B cell (primary cell): ENCODE data around the gene HDHD3. TPM values are rescaled to one million over a fixed set of nuclear protein-coding genes. Genes with fewer than 3 reads are reported as not detected.

ENCODE experiments used
- ATAC-seq: fragments of 200-7000 bp; cut with Tn5 transposase; one replicate; pipeline ENCODE4 v1.10.0; 2021; ENCODE audit warnings: low read depth, mild to moderate bottlenecking, moderate number of reproducible peaks, moderate library complexity
- CTCF ChIA-PET: fragments of 350-600 bp; sonication (Branson Sonifier 250); formaldehyde crosslinking; loops from one replicate; lab custom pipeline; 2021; ENCODE audit warnings: antibody characterized with exemption, inconsistent platforms; lab: Charles Lee
- POLR2A ChIA-PET: fragments of 350-600 bp; sonication (Branson Sonifier 250); formaldehyde crosslinking; loops from one replicate; lab custom pipeline; 2021; ENCODE audit warnings: antibody characterized with exemption; lab: Charles Lee
- DNase-seq: peaks from one replicate; pipeline ENCODE4 v3.0.0; 2013
- H2AFZ ChIP-seq: 2 replicates; pipeline ENCODE4 v1.6.1; 2012; ENCODE audit warnings: mild to moderate bottlenecking, low read depth, low read length; ENCODE audit not compliant: insufficient read depth, poor library complexity, severe bottlenecking
- H3K27ac ChIP-seq, 2 donors: 1 replicate in 1 of 2; 2 replicates in 1 of 2; pipeline ENCODE4 v1.5.1; 2012 to 2013; ENCODE audit warnings: low read length in 2 of 2, mild to moderate bottlenecking in 2 of 2, moderate library complexity in 1 of 2
- H3K27me3 ChIP-seq, 4 experiments: fragments of 200-600 bp in 1 of 4; sonication (generic) in 1 of 4; replicated peaks in 1 of 4; 1 replicate in 2 of 4; 2 replicates in 2 of 4; pipeline versions ENCODE4 v1.6.1 to v1.7.0; 2013 to 2016; ENCODE audit warnings: low read length in 3 of 4, mild to moderate bottlenecking in 2 of 4, mixed read lengths in 1 of 4, moderate library complexity in 1 of 4; ENCODE audit not compliant: insufficient read depth in 4 of 4, control insufficient read depth in 3 of 4; ENCODE audit errors: control extremely low read depth in 1 of 4
- H3K36me3 ChIP-seq, 2 experiments: replicated peaks in 1 of 2; 1 replicate in 1 of 2; 2 replicates in 1 of 2; pipeline versions ENCODE4 v1.6.1 to v1.7.1; 2013; ENCODE audit warnings: low read length in 1 of 2; ENCODE audit not compliant: insufficient read depth in 2 of 2, control insufficient read depth in 1 of 2; ENCODE audit errors: control extremely low read depth in 1 of 2, extremely low read depth in 1 of 2
- H3K4me1 ChIP-seq, 2 donors: fragments of 200-600 bp in 1 of 2; sonication (generic) in 1 of 2; 1 replicate in 1 of 2; 2 replicates in 1 of 2; pipeline versions ENCODE4 v1.5.1 to v1.6.1; 2013 to 2017; ENCODE audit warnings: low read length in 2 of 2; ENCODE audit not compliant: control insufficient read depth in 2 of 2, insufficient read depth in 2 of 2
- H3K4me2 ChIP-seq: replicated peaks from 2 replicates; pipeline ENCODE3; 2012; ENCODE audit warnings: mild to moderate bottlenecking, low read depth, low read length; ENCODE audit not compliant: poor library complexity, severe bottlenecking
- H3K4me3 ChIP-seq, 5 experiments: fragments of 200-600 bp in 1 of 5; sonication (generic) in 1 of 5; 1 replicate in 3 of 5; 2 replicates in 2 of 5; pipeline versions ENCODE4 v1.5.1 to v1.7.0; 2011 to 2016; ENCODE audit warnings: low read length in 4 of 5, mild to moderate bottlenecking in 4 of 5, low read depth in 2 of 5, control low read depth in 1 of 5, moderate library complexity in 1 of 5; ENCODE audit not compliant: insufficient read depth in 1 of 5; ENCODE audit errors: control extremely low read depth in 1 of 5, extremely low read depth in 1 of 5
- H3K79me2 ChIP-seq: fragments of 200-600 bp; sonication (generic); one replicate; pipeline ENCODE4 v1.6.0; 2016; ENCODE audit warnings: low read length; ENCODE audit not compliant: control insufficient read depth, insufficient read depth
- H3K9ac ChIP-seq: fragments of 200-600 bp; sonication (generic); 2 replicates; pipeline ENCODE4 v1.6.1; 2017; ENCODE audit warnings: mild to moderate bottlenecking, low read length, moderate library complexity
- H3K9me3 ChIP-seq, 3 donors: one replicate each; pipeline versions ENCODE4 v1.6.1 to v1.7.1; 2013; ENCODE audit warnings: low read length in 2 of 3; ENCODE audit not compliant: control insufficient read depth in 2 of 3, insufficient read depth in 1 of 3; ENCODE audit errors: control extremely low read depth in 1 of 3
- H4K20me1 ChIP-seq: 2 replicates; pipeline ENCODE4 v1.6.0; 2012; ENCODE audit warnings: mild to moderate bottlenecking, low read length; ENCODE audit not compliant: insufficient read depth, control insufficient read depth, poor library complexity, severe bottlenecking
- H3K27ac Mint-ChIP-seq: one replicate; pipeline ENCODE4 v1.8.0; 2021; ENCODE audit warnings: mixed read lengths
- H3K27me3 Mint-ChIP-seq: one replicate; pipeline ENCODE4 v1.8.0; 2021; ENCODE audit warnings: mixed read lengths
- H3K4me1 Mint-ChIP-seq: one replicate; pipeline ENCODE4 v1.8.0; 2021; ENCODE audit warnings: mixed read lengths
- H3K4me3 Mint-ChIP-seq: one replicate; pipeline ENCODE4 v1.8.0; 2021; ENCODE audit warnings: mixed read lengths
- H3K9me3 Mint-ChIP-seq: one replicate; pipeline ENCODE4 v1.8.0; 2022; ENCODE audit warnings: mixed read lengths; ENCODE audit not compliant: insufficient read depth
- EZH2 ChIP-seq: IDR thresholded peaks from 2 replicates; pipeline ENCODE4 v1.6.1; 2012; ENCODE audit warnings: borderline replicate concordance, low read depth, mild to moderate bottlenecking, moderate library complexity, low read length; ENCODE audit not compliant: insufficient read depth, poor library complexity, severe bottlenecking
- WGBS: methylation state at CpG from one replicate; pipeline ENCODE4 v1.1.5; 2013; ENCODE audit warnings: missing lambda C conversion rate; ENCODE audit not compliant: insufficient coverage; 5-methylcytosine and 5-hydroxymethylcytosine counted together
- intact Hi-C: fragments of 100-400 bp; cut with micrococcal nuclease; formaldehyde crosslinking; loops from one replicate; pipeline ENCODE4 v1.10.0; 2022
- polyA plus RNA-seq: library from polyadenylated mRNA; depleted of rRNA; stranded (reverse); fragments of >200 nt; gene quantifications from 2 replicates; pipeline ENCODE4 v1.2.3, GENCODE V29; 2012
- total RNA-seq, 2 donors: library from RNA; stranded (reverse); fragments of 120-200 nt in 1 of 2; gene quantifications; 1 replicate in 1 of 2; 2 replicates in 1 of 2; pipeline versions ENCODE4 v1.2.3 to v1.2.4, GENCODE V29; 2013 to 2022
- TF ChIP-seq, protein P1 (sequence below): fragments of 200-600 bp; IDR thresholded peaks from one replicate; pipeline ENCODE4 v1.8.0; 2022; ENCODE audit warnings: antibody characterized with exemption, mild to moderate bottlenecking

HDHD3 gene
- total and polyA plus RNA-seq, 2 donors (not counting 1 experiment from before 2014, with no cell fraction given): 26.2 to 36.3 TPM

DNA sequence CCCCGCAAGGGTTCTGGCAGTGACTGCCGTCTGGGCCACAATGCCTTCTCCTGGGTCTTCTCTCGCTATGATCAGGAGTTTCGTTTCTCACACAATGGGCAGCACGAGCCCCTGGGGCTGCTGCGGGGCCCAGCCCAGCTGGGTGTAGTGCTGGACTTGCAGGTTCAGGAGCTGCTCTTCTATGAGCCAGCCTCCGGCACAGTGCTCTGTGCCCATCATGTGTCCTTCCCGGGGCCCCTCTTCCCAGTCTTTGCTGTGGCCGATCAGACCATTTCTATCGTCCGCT, 7.0 kb downstream of the HDHD3 start:
- H3K4me2 ChIP-seq: no peak overlapping the region
- intact Hi-C loops: no loop called here
- WGBS: 88% methylated on average over 7 of the region's 11 CpGs
- ChIA-PET CTCF (interaction anchor here (0.6 kb wide), 1 partner anchor 69 kb away, joined by 3 read pairs; no protein-coding TSS in a partner anchor), POLR2A (interaction anchor here (0.6 kb wide), 1 partner anchor 23 kb away, joined by 4 read pairs; no protein-coding TSS in a partner anchor)
- no peak overlapping the region for H3K4me3 ChIP-seq
- Mint-ChIP-seq H3K9me3 (no peaks in the 10 kb centered on the region), H3K27ac (no peak overlapping the region), H3K4me3 (no peak overlapping the region), H3K27me3 (no peaks in the 10 kb centered on the region), H3K4me1 (peaks cover 3% of the 10 kb centered on the region)
- H3K4me1 ChIP-seq: no peaks in the 10 kb centered on the region
- no peaks in the 10 kb centered on the region for H3K9me3 ChIP-seq
- H3K27me3 ChIP-seq: no peaks in the 10 kb centered on the region
- no peak for DNase-seq
- peaks cover 0 to 18% of the 10 kb centered on the region in 2 experiments for H3K36me3 ChIP-seq
- no peak overlapping the region for H2AFZ ChIP-seq
- no peak overlapping the region for H3K27ac ChIP-seq
- H4K20me1 ChIP-seq: no peaks in the 10 kb centered on the region
- H3K79me2 ChIP-seq: no peaks in the 10 kb centered on the region
- no peak for TF ChIP-seq EZH2
- TF ChIP-seq, protein P1, sequence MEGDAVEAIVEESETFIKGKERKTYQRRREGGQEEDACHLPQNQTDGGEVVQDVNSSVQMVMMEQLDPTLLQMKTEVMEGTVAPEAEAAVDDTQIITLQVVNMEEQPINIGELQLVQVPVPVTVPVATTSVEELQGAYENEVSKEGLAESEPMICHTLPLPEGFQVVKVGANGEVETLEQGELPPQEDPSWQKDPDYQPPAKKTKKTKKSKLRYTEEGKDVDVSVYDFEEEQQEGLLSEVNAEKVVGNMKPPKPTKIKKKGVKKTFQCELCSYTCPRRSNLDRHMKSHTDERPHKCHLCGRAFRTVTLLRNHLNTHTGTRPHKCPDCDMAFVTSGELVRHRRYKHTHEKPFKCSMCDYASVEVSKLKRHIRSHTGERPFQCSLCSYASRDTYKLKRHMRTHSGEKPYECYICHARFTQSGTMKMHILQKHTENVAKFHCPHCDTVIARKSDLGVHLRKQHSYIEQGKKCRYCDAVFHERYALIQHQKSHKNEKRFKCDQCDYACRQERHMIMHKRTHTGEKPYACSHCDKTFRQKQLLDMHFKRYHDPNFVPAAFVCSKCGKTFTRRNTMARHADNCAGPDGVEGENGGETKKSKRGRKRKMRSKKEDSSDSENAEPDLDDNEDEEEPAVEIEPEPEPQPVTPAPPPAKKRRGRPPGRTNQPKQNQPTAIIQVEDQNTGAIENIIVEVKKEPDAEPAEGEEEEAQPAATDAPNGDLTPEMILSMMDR: no peak
- no peak overlapping the region for H3K9ac ChIP-seq
- ATAC-seq: no peak

DNA sequence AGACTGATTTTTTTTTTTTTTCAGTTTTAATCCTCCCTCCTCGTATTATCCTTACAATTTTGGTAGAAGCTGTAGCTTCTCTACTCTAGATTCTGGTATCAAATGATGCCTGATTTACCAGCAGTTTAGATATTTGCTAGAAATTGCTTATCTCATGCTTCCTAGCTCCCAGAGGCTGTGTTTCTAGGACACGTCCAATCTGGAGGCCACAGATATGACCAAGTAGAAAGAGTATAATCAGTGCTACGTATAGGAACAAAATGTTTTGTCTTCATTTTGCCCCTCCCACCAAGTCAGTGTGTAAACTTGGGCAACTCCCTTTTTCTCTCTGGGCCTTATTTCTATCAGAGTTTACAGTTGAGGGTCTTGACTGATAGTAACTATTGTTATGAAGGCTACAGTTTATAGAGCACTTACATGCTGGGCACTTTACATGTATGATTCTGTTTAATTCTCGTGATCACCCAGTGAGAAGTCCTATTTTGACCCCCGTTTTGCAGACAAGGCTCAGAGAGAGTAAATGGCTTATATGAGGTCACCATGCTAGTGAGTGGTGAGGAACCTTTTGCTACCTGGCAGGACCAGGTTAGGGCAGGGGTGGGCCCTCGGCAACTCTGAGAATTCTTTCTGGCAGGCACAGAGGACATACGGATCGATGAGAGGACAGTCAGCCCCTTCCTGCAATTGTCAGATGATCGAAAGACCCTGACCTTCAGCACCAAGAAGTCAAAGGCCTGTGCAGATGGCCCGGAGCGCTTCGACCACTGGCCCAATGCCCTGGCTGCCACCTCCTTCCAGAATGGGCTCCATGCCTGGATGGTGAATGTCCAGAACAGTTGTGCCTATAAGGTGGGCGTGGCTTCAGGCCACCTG, 7.6 kb downstream of the HDHD3 start:
- H4K20me1 ChIP-seq: no peaks in the 10 kb centered on the region
- H3K9me3 ChIP-seq: no peaks in the 10 kb centered on the region
- Mint-ChIP-seq H3K9me3 (no peaks in the 10 kb centered on the region), H3K27ac (no peak overlapping the region), H3K27me3 (no peaks in the 10 kb centered on the region), H3K4me3 (no peak overlapping the region), H3K4me1 (no peaks in the 10 kb centered on the region)
- no peaks in the 10 kb centered on the region for H3K27me3 ChIP-seq
- no peak overlapping the region for H3K27ac ChIP-seq
- H3K4me3 ChIP-seq: no peak overlapping the region
- H3K79me2 ChIP-seq: no peaks in the 10 kb centered on the region
- H2AFZ ChIP-seq: no peak overlapping the region
- no peak overlapping the region for H3K4me2 ChIP-seq
- 98% methylated on average over 10 of the region's 13 CpGs for WGBS
- no peaks in the 10 kb centered on the region for H3K4me1 ChIP-seq
- ChIA-PET CTCF (no interaction called here), POLR2A (no interaction called here)
- no peak overlapping the region for H3K9ac ChIP-seq
- ATAC-seq: no peak
- no peak for DNase-seq
- intact Hi-C loops: no loop called here
- H3K36me3 ChIP-seq: peaks cover 0 to 12% of the 10 kb centered on the region in 2 experiments
- no peak for TF ChIP-seq EZH2
- TF ChIP-seq, protein P1: no peak
